AG04450 (cell line): Measurements from ENCODE around the gene RSU1. TPM values are rescaled to one million over a fixed set of nuclear protein-coding genes. Genes with fewer than 3 reads are reported as not detected.

Experiments
- CTCF ChIA-PET: fragments of 300-600, 350-600 bp; formaldehyde crosslinking; extraction: SDS; loops from one replicate; lab custom pipeline; 2022; ENCODE audit warnings: antibody characterized with exemption, inconsistent platforms; lab: Charles Lee
- POLR2A ChIA-PET: fragments of 350-600 bp; formaldehyde crosslinking; extraction: SDS; loops from one replicate; lab custom pipeline; 2021; ENCODE audit warnings: antibody characterized with exemption, inconsistent platforms; lab: Yijun Ruan, JAX
- DNase-seq: peaks from one replicate; pipeline ENCODE4 v3.0.0-alpha.2; 2011; ENCODE audit warnings: low read depth, low spot score
- H3K27ac ChIP-seq: one replicate; pipeline ENCODE4 v1.5.1; 2012; ENCODE audit warnings: low read depth, low read length, control low read depth
- H3K27me3 ChIP-seq: one replicate; pipeline ENCODE4 v1.6.0; 2012; ENCODE audit warnings: low read length; ENCODE audit not compliant: control insufficient read depth, insufficient read depth
- H3K4me3 ChIP-seq: 2 replicates; pipeline ENCODE4 v1.5.1; 2011; ENCODE audit warnings: mild to moderate bottlenecking, low read depth, low read length, control low read depth
- H3K9me3 ChIP-seq: 2 replicates; pipeline ENCODE4 v1.5.1; 2012; ENCODE audit warnings: low read length; ENCODE audit not compliant: control insufficient read depth, insufficient read depth
- CTCF ChIP-seq: IDR thresholded peaks from 2 replicates; pipeline ENCODE4 v1.5.1; 2011; ENCODE audit warnings: low read depth, low read length, control low read depth, inconsistent platforms
- polyA plus RNA-seq: library from polyadenylated mRNA; depleted of rRNA; stranded (reverse); fragments of >200 nt; gene quantifications from 2 replicates; pipeline ENCODE4 v1.2.3, GENCODE V29; 2011

The RSU1 gene
- polyA plus RNA-seq, 1 experiment: 229 TPM

GRCh38 chr10:16566202-16566805 lies 250.9 kb downstream of the RSU1 start:
- POLR2A ChIA-PET: no interaction called here
- no peaks in the 10 kb centered on the region for H3K27me3 ChIP-seq
- TF ChIP-seq CTCF: no peak

GRCh38 chr10:16565604-16566003 lies 251.6 kb downstream of the RSU1 start:
- Histone ChIP-seq H3K27ac (no peak overlapping the region), H3K27me3 (no peaks in the 10 kb centered on the region), H3K9me3 (no peaks in the 10 kb centered on the region), H3K4me3 (no peak overlapping the region)
- DNase-seq: no peak
- no peak for TF ChIP-seq CTCF
- ChIA-PET POLR2A (no interaction called here), CTCF (interaction anchor here (0.6 kb wide), 1 partner anchor 524 kb away, joined by 8 read pairs; no protein-coding TSS in a partner anchor)

More at GRCh38 chr10:16566202-16566805, 250.9 kb downstream of the RSU1 start:
- CTCF ChIA-PET: interaction anchor here (0.6 kb wide), 1 partner anchor 525 kb away, joined by 8 read pairs; no protein-coding TSS in a partner anchor
- Histone ChIP-seq H3K9me3 (no peaks in the 10 kb centered on the region), H3K27ac (no peak overlapping the region), H3K4me3 (no peak overlapping the region)
- no peak for DNase-seq

GRCh38 chr10:16562891-16563290 lies 254.3 kb downstream of the RSU1 start:
- H3K27ac ChIP-seq: no peak overlapping the region
- POLR2A ChIA-PET: no interaction called here
- TF ChIP-seq CTCF: no peak

GRCh38 chr10:16559236-16559773 lies 257.9 kb downstream of the RSU1 start:
- no peak for TF ChIP-seq CTCF
- H3K9me3 ChIP-seq: no peaks in the 10 kb centered on the region
- H3K27me3 ChIP-seq: peaks cover 3% of the 10 kb centered on the region
- CTCF ChIA-PET: no interaction called here
- no peak for DNase-seq
- POLR2A ChIA-PET: no interaction called here
- no peak overlapping the region for H3K27ac ChIP-seq
- no peak overlapping the region for H3K4me3 ChIP-seq

More at GRCh38 chr10:16562891-16563290, 254.3 kb downstream of the RSU1 start:
- Histone ChIP-seq H3K27me3 (peaks cover 3% of the 10 kb centered on the region), H3K9me3 (no peaks in the 10 kb centered on the region), H3K4me3 (no peak overlapping the region)
- CTCF ChIA-PET: no interaction called here
- no peak for DNase-seq

- no peak for TF ChIP-seq CTCF
- CTCF ChIA-PET: no interaction called here
- POLR2A ChIA-PET: no interaction called here
- Histone ChIP-seq H3K9me3 (no peaks in the 10 kb centered on the region), H3K27ac (no peak overlapping the region), H3K27me3 (no peaks in the 10 kb centered on the region), H3K4me3 (no peak overlapping the region)
- no peak for DNase-seq
These were observed 269.3 kb downstream of the RSU1 start for GRCh38 chr10:16547973-16548372.
